ENCODE data around the gene PARS2.

PARS2 gene

DNA sequence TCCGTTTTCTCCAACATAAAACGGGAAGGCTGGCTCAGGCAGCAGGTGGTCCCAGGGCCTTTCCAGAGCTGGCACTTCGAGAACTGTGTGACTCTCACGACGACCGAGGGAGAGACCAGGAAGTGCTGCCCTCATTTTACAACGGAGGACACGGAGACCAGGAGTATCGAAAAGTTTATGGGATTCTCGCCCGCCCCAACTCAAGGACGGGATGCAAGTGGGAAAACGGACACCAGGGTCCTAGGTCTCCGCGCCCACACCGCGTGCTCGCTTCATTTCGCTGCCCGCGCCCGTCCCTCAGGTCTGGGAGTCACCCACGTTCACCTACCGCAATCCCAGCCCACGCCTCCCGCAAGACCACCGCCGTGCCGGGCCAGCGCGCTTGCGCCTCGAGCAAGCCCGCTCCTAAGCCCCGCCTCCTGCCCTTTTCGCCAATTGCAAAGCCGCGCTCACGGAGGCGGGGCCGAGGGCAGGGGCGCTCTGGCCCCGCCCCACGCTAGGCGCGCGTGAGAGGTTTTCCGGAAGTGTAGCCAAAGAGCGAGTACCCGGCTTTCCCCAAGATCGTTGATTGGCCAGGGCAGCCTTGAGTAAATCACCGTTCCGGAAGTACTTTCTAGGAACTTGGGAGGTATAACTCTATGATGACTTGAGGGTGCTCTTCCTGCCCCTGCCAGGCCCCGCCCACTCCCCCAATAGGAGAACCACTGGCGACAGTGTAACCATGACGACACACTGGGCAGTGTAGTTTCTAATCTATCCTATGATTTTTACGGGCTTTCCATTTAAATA is at the start of gene PARS2:
Gene PARS2, minus strand, starts transcription at position 391 of the 789 bp plus-strand sequence. CDS start 5,362 bp downstream, outside the sequence.
- peak; percentile 96 to 99 for DNase-seq

DNA sequence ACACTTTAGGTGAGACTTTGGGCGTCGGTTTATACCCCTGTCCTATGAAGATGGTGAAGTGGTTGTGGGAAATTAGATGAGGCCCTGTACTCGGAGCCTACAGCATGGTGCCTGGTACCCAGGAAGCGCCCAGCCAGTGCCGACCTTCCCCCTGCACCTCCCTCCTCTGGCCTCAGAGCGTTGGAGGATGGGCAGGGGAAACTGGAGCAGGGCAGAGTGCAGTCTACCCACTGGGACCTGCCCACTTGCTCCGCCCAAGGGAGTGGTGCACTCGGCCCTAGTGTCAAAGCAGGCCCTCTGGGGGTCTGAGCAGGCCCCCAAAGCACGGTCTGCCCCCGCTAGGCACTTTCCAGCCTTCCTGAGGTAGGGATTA is 49.8 kb upstream of the PARS2 start:
- no peak for DNase-seq

DNA sequence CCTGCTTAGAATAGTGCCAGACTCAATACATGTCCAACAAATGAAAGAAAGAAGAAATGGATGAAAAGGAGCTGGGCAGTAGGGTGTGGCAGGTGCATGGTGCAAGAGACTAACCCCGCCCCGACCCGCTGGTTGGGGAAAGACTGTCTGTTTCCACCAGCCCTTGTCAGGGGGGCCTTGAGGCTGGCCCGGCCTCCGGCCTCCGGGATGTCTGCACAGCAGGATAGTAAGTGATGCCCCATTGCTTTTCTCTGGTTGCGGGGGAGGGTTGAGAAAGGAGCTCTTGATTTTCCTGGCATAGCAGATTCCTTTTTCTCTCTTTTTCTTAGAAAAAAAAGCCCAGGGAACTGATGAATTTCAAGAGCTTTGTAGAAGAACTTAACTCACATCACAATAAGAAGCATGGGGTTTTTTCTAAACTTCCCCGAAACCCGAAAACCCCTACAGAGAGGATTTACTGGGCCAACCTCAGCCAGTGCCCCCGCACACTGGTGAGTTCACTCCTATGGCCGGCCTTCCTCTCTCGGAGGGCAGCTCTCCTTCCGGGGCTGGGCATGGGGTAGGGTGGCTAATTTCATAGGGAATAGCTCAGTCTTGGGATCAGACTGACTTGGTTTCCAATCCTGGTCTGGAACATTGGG is 49.3 kb upstream of the PARS2 start:
- no peak for DNase-seq

DNA sequence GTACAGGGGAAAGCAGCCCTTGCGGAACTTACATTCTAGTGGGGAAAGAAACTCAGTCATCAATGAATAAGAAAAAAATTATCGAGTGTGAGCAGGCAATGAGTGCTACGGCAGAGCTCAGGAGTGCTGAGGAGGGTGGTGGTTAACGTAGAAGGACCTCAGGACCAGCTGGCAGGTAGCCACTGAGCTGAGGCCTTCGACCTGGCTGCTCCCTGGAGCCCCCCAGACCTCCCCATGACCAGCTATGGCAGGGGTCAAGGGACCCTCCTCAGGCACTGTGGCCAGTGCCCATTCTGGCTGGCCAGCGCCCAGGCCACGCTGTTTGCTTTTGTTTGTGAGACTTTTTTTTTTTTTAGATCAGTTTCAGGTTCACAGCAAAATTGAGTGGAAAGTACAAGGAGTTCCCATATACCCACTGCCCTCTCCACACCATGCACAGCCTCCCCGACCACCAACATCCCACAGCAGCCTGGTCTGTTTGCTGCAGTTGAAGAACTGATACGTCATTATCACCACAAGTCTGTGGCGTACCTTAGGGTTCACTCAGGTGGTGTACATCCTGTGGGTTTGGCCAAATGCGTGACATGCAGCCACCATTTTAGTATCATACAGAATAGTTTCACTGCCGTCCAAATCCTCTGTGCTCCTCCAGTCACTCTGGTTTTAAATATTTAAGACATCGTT is 48.6 kb upstream of the PARS2 start:
- no peak for DNase-seq

DNA sequence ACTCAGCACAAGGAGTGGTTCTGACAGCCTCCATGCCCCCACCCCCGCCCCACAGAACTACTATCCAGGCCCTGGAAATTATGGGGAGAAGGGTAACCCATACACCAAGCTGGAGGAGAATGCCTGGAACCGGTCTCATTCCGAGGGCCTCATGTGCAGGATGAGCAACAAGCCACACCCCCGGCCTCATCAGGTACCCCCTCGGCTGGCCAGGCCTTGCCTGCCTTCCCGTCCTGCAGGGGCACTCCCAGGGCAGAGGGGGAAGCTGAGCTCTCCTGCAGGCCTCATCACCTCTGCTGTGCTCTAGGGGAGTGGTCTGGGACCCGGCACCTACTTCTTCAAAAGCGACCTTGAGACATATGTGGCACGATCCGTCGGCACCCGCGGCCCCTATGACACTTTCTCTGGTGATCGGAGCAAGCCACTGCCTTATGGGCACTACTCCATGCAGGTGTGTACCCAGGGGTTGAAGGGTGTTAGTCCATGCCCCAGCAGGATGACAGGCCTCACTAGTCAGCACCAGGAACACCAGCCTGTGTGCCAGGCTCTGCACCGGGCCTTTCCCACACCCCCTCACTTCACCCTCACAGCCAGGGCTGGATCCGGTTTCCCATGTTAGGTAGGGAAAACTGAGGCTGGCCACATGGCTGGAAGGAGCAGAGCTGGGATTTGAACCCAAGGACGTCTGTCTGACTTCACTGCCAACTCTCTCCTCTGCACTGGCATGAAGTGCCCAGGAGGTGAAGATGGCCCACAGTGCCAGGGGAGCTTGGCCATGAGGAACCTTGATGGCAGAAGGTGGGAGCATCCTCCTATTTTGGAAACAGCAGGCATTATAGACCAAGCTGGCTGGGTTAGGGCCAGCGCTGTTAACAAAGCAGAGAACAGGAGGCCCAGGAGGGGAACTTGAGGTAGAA is 47.7 kb upstream of the PARS2 start:
- DNase-seq = peak in 1 of 2 donors; percentile 12

DNA sequence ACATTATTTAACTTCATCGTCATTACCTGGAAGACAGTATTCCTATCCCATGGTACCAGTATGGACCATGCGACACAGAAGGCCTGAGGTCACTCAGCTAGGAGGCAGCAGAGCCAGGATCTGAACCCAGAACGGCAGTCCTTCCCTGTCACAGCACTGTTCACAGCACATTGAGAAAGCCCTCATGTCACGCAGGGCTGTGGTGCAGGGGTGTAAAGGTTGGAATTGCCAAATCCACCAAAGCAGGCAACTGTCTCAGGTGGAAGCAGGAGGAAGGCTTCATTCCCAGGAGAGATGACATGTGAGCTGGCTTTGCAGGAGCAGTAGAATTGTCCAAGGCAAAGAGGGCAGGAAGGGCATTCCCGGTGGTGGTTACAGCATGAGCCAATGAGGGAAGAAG is 46.7 kb upstream of the PARS2 start:
- peak in 1 of 2 donors; percentile 4 for DNase-seq

DNA sequence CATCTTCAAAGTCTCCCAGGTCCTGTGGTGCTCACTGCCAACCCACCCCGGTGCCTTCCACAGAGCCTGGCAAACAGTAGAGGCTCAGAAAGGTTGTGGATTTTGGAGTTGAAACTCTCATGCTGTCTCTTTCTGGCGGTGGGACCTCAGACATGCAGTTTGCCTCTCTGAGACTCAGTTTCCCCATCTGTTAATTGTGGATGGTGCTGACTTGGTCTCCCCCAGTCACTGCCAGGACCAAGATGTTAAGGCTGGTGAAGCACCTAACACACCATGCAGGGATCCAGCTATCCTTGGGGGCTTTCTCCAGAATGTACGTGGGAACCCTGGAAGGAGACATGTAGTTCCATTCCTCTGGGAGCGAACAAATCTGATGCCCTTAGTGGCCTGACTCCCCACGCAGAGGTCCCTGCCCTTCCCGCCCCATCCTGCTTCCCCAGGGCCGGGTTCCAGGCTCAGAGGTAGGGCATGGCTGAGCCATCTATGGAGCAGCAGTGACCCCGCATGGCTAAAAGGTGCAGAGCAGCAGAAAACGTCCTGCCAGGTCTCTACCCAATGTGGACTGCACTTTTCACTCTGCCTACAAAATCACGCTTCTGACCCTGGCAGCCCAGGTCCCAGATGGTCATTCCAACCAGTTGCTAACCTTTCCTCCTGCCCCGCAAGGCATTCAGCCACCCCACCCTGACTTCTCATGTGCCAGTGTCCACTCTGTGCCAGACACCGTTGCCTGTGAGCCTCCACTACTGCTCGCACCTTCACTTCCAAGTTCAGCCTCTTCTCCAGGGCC is 46.0 kb upstream of the PARS2 start:
- DNase-seq = peak; percentile 77 to 79

DNA sequence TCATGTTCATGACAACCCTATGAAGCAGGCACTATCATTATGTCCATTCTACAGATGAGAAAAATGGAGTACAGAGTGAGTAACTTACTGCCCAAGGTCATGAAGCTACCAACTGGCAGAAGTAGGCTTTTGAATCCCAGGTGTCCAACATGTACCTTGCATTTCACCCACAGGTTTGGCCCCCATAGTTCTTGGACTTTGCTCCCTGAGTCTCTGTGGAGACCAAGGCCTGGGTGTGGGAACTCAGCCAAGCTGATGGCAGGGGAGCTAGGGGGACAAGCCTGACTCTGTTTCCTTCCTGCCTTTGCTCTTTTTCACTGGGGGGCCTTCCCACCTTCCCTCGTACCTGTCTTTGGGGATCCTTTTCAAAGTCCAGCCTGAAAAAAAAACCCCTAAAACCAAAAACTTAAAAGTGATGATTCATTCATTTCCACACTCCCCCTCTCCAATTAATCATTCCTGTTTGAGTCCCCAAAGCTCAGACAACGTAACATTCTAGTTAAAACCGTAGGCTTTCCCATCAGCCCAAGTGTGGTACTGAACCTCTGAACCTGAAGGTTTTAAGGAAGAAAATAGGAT is 45.3 kb upstream of the PARS2 start:
- peak in 1 of 2 donors; percentile 4 for DNase-seq

DNA sequence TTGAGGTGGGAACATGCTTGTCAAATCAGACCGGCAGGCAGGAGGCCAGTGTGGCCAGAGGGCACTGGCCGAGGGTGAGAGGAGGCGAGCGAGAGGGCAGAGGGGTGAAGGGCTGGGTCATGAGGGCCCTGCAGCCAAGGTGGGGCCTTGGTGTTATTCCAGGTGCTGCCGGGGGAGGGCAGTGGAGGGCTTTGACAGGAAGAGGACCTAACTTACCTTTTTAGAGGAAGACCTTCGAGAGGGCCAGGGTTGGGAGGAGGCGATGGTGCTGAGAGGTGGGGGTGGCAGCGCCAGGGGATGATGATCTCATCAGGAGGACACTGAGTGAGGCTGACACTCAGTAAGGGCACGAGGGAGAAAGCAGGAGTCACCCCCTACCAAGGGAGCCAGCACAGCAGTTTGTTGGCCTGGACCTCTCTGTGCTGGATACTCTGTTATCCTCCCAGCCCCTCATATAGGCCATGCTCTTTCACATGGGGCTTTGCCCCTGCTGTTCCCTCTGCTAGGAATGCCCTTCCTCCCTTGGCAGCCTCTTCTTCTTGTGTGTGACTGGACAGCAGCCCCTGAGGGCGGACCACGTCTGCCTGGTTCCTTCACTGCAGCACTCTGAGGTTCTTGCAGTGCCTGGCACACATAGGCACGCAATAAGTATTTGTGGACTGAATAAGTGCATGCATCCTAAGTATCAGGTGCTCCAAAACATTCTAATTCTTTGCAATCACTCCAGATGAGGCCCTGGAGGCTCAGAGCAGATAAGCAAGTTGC is 44.3 kb upstream of the PARS2 start:
- no peak for DNase-seq

DNA sequence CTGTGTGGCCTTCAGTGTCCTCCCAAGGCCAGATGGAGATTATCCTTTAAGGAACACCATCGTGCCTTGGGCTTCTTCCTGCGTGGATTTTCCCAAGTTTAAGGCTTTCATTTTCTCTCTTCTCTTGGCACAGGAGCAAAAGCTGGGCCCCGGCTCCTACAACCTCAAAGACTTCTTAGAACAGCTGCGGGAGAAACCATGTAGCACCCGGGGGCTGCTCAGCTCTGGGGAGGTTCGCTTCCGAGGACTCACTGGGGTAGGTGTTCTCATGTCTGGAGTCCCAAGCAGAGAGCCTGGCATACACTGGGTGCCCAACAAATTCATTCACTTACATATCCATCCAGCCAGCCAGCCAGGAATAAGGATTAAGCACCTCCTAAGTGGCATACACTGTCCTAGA is 43.4 kb upstream of the PARS2 start:
- DNase-seq = peak in 1 of 2 donors; percentile 12

DNA sequence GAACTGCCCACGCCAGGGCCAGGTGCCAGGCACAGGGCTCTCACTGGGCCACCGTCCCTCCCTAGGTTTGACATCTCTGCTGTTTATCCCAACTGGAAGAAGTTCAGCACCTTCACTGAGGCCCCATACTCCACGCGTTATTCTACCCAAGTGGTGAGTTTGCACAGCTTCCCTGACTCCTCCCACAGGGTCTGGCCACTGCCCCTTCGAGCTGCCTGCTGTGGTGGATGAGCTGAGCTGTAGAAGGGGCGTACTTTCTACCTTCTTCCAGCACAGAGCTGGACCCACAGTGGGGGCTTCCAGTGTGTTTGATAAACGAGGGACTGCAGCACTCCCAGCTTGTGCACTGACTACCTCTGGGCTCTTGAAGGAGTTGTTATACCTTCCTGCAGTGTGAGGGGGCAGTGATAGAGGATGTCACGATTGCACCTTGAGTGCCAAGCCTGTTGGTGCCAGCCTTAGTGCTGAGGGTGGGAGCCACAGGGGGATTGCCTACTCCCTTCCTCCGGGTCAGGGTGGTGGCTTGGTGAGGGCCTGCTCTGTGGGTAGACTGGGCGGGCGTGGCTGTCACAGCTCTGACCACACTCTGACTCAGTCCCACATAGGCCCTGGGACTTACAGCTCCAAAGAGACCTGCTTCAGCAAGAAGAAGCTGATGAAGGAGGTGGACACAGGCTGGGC is 42.7 kb upstream of the PARS2 start:
- DNase-seq = peak in 1 of 2 donors; percentile 18

DNA sequence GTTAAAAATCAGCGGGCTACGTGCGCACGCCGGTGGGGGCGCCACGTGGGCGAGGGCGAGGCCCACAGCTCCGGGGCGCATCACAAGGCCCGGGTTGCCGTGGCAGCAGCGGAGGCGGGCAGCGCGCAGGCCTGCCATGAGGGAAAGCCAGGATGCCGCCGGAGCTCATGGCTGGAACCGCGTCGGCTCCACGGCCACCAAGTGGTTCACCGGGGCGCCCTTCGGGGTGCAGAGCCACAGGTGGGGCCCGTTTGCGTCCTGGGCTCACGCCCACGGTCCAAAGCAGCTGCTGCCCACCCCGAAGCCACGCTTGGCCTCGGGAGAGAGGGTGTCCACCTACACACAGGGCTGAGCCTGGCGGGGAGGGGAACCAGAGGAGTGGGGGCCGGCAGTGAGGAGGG is 41.7 kb upstream of the PARS2 start:
- no peak for DNase-seq

DNA sequence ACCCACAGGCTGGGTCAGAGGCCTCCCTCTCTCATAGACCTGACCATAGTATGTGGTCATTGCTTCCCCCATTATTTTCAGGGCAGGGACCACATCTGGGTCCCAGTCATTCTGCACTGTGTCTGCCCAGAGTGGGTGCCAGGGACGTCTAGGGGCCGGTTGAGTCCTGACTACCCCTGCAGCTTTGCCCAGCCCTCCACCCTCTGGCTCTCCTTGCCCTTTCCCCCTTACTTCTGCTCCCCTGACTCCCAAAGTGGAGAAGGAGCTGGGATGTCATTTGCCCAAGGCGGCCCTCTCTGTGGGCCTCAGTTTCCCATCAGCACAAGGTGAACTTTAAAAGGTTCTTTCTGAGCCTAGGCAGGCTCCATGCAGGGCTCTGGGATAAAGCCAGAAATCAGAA is 41.1 kb upstream of the PARS2 start:
- no peak for DNase-seq

DNA sequence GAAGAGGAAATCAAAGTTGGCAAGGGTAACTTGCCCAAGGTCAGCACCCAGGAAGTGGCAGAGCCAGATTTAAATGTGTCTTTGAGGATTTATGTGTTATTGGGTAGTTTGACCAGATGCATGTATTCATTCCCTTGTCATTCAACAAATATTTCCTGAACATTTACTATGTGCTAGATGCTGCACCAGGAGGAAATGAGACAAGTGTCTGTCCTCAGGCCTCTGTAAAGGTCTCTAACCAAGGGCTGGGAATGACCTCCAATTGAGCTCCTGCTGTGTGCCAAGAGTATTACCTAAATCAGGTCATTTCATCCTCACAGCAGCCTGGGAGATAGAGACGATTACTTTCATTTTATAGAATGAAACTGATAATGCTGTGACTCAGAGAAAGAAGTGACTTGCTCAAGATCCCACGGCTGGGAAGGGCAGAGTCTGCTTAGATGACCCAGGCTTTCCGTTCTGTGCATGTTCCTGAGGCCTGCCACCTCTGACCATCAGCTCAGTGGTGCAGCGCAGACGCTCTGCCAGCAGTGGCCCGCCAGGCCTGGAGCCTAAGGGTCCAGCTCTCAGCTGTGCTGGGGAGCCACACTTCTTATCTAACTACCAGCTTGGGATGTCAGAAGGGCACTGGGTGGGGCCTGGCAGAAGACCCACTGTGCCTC is 40.3 kb upstream of the PARS2 start:
- peak; percentile 38 to 41 for DNase-seq

DNA sequence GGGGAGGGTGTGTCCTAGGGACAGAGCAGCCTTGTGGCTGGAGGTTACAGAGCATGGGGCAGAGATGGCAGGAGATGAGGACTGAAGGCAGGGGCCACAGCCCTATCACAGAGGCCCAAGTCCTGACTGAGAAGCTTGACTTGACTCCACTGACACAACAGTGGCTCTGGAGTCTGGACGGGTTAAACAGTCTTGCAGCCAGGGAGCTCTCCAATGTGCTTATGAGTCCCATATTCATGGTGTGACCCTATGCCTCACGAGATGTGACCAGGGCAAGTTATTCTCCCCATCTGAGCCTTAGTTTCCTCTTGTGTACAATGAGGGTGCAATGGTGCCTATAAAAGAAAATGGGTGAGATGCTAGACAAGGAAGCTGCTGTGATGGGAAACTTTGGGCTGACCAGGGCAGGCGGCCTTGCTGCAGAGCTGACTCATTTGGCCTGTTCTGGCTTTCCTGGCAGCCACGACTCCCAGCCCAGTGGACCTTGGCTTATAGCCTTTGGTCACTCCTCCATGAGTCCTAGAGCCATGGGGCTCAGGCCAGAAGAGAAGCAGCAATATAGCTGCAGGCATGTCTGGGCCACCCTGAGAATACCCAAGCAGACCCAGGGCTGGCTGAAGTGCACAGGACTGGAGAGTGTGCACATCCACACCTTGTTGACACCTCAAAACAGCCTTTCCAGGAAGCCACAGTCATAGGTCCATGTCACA is 39.6 kb upstream of the PARS2 start:
- no peak for DNase-seq

DNA sequence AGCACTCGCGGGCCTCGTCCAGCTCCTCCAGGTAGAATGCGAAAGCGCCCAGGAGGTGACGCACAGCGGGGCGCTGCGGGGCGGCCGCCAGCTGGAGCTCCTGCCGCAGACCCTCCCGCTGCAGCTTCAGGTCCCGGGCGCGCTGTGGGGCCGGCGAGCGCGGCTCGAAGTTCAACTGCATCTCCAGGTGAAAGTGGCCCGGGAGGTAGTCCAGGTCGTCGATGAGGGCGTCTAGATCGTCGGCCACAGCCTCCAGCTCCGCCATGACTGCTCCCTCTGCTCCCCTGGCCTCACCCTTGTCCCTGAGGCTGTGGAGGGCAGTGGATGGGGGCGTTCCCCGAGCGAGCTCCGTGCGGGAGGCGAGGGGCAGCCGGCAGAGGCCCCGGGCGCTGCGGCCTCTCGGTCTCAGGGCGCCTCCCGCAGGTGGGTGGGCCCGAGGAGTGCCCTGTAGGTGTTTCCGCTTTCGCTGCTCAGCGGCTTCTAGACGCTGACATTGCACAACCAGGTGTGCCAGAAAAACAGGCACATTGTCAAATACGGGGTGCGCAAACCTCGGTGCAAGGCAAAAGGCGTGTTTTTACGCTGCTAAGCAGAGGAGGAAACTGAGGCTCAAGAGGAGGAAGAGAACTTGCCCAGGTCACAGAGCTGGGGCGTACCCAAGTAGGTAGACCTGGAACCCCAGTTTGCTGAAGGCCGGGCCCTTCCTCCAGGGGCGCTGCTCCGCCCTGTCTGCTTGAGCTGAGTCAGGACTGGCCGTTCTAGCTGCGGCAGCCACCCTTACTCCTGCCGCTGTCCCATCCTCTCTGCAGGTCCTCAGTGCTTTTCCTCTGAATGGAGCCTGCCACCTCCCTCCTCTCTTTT is 36.8 kb upstream of the PARS2 start, which contains the start of gene TTC22:
Gene TTC22, minus strand, starts transcription at position 425 of the 861 bp plus-strand sequence. Its CDS starts 160 bp downstream, at position 265.
- DNase-seq = peak; percentile 72 to 75

DNA sequence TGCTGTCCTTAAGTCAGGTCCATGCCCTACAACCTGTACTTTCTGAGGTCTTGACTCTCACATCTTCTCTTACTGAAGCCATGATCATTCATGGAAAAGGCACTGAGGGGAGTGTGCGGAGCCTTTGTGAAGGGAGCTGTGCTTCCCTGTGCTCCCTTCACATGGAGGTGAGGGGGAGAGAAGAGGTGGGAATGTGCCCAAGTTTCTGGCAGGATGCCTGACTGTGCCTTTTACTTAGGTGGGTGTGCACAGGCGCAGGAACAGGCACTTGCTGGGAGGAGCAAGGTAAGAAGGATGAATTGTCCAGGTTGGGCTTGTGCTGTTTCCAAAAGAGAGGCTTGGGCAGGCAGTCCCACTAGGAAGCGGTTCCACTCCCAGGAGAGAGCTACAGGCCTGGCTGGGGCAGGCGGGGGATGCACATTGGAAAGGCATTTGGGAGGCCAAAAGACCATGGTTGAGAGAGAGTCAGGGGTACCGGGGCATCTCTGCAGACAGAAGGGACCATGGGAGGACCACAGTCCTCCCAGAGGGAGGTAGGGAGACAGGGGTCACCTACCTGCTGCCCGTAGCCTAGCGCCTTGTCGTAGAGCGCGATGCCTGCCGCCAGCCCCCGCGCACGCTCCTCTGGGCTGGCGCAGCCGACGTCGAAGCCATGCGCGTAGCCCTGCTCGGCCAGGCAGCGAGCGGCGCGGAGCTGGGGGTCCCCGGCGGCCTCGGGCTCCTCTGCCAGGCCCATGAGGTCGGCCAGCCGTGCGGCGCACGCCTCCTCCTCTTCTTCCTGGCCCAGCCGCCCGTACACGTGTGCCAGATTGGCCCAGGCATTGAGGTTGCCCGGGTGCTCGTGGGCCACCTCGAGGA is 35.9 kb upstream of the PARS2 start:
- no peak for DNase-seq

All from stimulated activated CD4-positive, alpha-beta T cell treated with anti-CD3 and anti-CD28 coated beads, Interleukin-2, amount 100 ng/mL, for 24 hours (primary cell).